GM21717 (cell line): Measurements from ENCODE around the gene GGTLC2.
"Not testable (repeated sequence)": the region's sequence is repeated elsewhere in the genome, so short reads cannot be mapped to it uniquely, and the experiment has no call there.

Experiments used
- ATAC-seq: cut with Tn5 transposase; IDR thresholded peaks from one replicate; pipeline ENCODE4 v1.9.1; 2021; ENCODE audit warnings: mild to moderate bottlenecking, moderate library complexity; ENCODE audit not compliant: unreplicated experiment

GGTLC2 gene

DNA sequence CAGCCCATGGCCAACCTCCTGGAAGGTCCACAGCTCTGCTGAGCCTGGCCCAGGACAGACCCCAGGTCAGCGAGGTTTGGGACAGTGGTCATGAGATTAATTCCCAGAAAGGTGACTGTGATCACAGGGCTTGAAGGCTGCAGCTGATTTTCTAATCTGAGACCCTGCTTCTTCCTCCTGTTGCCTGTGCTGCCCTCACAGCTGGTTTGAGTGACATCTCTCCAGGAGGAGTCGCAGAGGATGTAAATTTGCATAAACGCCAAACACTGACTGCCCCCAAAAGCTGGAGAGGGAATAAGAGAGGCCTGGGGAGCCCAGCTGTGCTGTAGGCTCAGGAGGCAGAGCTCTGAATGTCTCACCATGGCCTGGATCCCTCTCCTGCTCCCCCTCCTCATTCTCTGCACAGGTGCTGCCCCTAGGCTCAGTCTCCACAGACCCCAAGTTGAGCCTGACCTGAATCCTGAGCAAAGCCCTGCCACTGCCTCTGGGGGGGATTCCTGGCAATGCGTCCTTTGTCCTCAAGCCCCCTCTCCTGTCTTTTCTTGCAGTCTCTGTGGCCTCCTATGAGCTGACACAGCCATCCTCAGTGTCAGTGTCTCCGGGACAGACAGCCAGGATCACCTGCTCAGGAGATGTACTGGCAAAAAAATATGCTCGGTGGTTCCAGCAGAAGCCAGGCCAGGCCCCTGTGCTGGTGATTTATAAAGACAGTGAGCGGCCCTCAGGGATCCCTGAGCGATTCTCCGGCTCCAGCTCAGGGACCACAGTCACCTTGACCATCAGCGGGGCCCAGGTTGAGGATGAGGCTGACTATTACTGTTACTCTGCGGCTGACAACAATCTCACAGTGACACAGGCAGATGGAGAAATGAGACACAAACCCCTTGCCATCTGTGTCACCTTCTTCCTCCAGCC lies 23.8 kb downstream of the GGTLC2 start:
- ATAC-seq = no peak

GRCh38 chr22:22669093-22669492 lies 24.7 kb downstream of the GGTLC2 start:
- no peak for ATAC-seq

- no peak for ATAC-seq
These were observed 25.8 kb downstream of the GGTLC2 start for GRCh38 chr22:22670076-22670795.

GRCh38 chr22:22671506-22671905 lies 27.1 kb downstream of the GGTLC2 start:
- ATAC-seq = no peak

DNA sequence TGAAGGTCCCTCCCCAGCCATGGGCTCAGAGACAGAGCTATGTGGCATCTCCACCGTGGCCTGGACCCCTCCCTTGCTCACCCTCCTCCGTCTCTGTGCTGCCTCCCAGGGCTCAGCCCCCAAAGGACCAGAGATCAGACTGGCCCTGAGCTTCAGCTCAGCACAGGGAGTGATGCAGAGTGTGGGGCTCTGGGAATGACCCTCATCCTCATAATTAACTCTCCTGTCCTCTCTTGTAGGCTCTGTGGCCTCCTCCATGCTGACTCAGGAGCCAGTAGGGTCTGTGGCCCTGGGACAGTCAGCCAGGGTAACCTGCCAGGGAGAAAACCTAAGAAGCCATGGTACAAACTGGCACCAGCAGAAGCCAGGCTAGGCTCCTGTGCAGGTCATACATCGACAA lies 28.7 kb downstream of the GGTLC2 start:
- ATAC-seq = no peak

DNA sequence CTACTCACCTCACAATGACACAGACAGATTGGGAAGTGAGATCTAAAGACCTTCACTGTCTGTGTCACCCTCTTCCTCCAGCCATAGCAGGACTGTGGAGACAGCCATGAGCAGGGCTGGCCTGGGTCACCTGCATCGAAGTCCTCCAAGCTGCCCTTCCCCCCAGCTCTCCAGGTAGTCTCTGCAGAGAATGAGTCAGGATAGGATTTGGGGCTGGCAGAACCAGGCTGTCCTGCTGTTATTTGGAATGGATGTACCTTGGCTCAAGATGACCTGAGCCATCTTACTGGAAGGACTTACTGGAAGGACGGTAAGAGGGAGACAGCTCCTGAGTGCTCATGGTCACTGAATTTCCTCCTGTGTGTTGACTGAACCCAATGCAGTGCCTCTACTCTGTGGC lies 29.2 kb downstream of the GGTLC2 start:
- ATAC-seq = no peak

GRCh38 chr22:22674467-22674866 lies 30.1 kb downstream of the GGTLC2 start:
- ATAC-seq = no peak

DNA sequence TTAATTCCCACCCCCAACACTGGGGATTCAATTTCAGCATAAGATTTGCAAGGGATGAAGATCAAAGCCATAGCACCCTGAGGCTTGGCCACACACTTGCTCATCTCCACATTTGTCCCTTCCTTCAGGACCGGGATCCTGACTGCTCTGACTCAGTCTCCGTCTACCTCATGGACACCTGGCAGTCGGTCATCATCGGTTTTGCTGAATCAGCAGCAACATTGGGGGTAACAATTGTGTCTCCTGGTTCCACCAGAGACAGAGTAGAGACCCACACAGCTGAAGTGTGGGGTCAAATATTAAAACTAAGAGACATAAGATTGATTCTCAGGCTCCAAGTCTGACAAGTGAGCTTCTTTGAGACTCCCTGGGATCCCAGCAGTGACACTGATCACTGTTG lies 34.6 kb downstream of the GGTLC2 start:
- ATAC-seq = no peak

GRCh38 chr22:22680396-22680795 lies 36.0 kb downstream of the GGTLC2 start:
- ATAC-seq = no peak

- no peak for ATAC-seq
These were observed 36.9 kb downstream of the GGTLC2 start for GRCh38 chr22:22681221-22681739.

DNA sequence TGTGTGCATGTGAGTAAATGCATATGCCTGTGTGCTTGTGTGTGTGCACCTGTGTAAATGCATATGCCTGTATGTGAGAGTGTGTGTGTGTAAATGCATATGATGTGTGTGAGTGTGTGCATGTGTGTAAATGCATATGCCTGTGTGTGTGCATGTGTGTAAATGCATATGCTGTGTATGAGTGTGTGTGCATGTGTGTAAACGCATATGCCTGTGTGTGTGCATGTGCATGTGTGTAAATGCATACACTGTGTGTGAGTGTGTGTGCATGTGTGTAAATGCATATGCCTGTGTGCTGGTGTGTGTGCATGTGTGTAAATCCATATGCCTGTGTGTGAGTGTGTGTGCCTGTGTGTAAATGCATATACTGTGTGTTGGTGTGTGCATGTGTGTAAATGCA lies 37.8 kb downstream of the GGTLC2 start:
- ATAC-seq = no peak

DNA sequence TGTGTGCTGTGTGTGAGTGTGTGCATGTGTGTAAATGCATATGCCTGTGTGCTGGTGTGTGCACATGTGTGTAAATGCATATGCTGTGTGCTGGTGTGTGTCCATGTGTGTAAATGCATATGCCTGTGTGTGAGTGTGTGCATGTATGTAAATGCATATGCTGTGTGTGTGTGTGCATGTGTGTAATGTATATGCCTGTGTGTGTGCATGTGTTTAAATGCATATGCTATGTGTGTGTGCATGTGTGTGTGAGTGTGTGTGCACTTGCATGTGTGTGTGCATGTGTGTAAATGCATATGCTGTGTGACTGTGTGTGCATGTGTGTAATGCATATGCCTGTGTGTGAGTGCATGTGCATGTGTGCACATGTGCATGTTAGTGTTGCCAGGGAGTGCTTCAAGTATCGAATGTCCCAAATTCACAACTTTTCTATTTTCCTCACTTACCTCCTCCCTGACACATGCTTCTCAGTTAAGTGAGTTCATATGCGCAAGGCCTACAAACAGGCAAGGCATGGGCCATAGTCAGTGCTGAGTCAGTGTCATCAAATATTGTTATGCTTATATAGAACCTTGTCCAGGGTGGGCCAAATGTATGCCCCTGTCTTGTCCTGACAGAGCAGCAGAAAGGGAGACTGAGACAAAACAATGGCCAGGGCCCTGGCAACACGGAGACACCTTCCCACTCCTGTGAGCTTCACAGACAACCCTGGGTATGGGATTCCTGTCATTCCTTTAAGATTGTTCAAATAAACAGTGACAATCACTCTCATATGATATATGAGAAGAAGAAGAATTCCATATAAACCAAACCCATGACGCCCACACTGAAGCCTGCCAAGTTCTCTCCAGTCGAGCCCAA lies 38.6 kb downstream of the GGTLC2 start:
- ATAC-seq = no peak

- no peak for ATAC-seq
These were observed 39.4 kb downstream of the GGTLC2 start for GRCh38 chr22:22683668-22684361.

DNA sequence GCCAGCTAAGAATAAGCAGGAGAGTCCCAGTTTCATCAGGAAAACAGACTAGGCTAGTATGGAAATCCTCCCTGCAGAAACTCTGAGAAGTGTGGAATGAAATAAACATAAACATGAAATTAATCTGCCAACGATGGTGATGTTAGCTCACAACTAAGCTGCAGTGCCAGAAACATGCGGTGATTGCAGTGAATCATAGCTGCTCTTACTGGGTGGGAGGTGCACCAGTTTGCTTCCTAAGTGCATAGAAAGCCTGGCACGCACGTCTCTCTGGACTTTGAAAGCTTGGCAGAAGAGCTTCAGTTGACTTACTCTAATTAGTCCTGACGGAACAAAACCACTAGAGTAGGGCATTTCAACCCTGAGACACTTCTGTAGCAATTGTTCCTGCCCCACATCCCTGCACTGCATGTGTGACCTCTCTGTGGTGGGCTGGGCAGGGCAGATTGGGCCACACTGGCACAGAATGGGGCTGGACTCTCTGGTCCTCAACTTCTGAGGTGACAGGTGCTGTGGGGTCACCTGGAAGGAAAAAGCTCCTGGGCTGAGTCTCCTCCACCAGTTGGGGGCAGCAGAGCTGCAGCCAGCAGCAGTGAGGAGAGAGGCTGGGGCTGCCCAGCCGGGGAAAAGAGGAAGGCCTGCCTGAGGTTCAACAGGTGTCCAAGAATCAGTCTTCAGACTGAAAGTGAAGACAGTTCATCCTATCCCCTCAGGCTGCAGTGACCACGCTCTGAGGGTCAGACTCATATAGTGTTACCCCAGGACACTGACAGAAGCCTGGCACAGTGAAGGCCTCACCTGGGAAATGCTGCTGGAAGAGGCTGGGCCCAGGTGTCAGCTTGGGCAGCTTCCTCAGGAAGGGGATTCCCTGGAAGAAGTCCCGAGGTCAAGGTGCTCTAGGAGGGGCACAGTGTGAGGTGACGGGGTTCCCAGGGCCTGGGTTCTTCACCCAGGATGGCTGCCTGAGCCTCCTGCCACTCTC lies 40.5 kb downstream of the GGTLC2 start:
- ATAC-seq = no peak

DNA sequence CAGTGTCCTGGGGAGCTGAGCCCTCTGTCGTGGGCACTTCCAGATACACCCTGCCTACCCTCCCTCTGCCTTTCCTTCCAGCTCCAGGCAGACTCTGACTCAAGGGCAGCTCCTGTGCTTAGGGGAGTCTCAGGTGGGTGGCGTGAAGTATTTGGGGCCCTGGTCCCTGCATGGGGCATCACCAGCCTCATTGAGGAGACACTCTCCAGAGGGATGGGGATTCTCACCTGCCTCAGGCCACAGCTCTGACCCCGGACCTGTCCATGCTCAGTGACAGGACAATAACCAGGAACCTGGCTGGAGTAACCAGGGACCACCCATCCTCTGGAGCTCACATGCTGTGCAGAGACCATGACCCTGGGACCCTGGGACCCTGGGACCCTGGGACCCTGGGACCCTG lies 41.2 kb downstream of the GGTLC2 start:
- no peak for ATAC-seq

- ATAC-seq = not testable (repeated sequence)
These were observed 42.0 kb downstream of the GGTLC2 start for GRCh38 chr22:22686202-22687115.

GRCh38 chr22:22687638-22688500 lies 43.5 kb downstream of the GGTLC2 start:
- ATAC-seq = no peak
